ENCODE data around the gene PLEKHA6. TPM values are rescaled to one million over a fixed set of nuclear protein-coding genes. Genes with fewer than 3 reads are reported as not detected.

Gene PLEKHA6
- total and polyA plus RNA-seq, 2 experiments from 2014 or later = 2.8 to 6.2 TPM

DNA sequence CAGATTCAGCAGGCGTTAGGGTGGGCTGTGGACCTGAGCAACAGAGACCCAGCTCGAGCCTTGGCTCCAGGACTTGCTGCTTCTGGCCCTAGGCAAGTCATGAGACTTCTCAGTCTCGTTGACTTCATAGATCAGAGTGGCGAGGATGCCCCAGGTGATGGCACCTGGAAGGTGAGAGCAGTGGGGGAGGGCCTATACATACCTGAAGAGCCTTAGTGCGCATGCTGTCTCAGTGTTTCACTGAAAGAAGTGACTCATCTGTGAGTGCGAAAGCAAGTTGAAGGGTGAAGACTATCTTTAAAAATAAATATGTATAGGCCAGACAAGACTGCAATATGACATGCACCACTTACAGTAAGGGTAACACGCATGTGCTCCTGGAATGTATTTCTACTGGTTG is 10.1 kb downstream of the PLEKHA6 start (continued):
- TF ChIP-seq, protein P1, sequence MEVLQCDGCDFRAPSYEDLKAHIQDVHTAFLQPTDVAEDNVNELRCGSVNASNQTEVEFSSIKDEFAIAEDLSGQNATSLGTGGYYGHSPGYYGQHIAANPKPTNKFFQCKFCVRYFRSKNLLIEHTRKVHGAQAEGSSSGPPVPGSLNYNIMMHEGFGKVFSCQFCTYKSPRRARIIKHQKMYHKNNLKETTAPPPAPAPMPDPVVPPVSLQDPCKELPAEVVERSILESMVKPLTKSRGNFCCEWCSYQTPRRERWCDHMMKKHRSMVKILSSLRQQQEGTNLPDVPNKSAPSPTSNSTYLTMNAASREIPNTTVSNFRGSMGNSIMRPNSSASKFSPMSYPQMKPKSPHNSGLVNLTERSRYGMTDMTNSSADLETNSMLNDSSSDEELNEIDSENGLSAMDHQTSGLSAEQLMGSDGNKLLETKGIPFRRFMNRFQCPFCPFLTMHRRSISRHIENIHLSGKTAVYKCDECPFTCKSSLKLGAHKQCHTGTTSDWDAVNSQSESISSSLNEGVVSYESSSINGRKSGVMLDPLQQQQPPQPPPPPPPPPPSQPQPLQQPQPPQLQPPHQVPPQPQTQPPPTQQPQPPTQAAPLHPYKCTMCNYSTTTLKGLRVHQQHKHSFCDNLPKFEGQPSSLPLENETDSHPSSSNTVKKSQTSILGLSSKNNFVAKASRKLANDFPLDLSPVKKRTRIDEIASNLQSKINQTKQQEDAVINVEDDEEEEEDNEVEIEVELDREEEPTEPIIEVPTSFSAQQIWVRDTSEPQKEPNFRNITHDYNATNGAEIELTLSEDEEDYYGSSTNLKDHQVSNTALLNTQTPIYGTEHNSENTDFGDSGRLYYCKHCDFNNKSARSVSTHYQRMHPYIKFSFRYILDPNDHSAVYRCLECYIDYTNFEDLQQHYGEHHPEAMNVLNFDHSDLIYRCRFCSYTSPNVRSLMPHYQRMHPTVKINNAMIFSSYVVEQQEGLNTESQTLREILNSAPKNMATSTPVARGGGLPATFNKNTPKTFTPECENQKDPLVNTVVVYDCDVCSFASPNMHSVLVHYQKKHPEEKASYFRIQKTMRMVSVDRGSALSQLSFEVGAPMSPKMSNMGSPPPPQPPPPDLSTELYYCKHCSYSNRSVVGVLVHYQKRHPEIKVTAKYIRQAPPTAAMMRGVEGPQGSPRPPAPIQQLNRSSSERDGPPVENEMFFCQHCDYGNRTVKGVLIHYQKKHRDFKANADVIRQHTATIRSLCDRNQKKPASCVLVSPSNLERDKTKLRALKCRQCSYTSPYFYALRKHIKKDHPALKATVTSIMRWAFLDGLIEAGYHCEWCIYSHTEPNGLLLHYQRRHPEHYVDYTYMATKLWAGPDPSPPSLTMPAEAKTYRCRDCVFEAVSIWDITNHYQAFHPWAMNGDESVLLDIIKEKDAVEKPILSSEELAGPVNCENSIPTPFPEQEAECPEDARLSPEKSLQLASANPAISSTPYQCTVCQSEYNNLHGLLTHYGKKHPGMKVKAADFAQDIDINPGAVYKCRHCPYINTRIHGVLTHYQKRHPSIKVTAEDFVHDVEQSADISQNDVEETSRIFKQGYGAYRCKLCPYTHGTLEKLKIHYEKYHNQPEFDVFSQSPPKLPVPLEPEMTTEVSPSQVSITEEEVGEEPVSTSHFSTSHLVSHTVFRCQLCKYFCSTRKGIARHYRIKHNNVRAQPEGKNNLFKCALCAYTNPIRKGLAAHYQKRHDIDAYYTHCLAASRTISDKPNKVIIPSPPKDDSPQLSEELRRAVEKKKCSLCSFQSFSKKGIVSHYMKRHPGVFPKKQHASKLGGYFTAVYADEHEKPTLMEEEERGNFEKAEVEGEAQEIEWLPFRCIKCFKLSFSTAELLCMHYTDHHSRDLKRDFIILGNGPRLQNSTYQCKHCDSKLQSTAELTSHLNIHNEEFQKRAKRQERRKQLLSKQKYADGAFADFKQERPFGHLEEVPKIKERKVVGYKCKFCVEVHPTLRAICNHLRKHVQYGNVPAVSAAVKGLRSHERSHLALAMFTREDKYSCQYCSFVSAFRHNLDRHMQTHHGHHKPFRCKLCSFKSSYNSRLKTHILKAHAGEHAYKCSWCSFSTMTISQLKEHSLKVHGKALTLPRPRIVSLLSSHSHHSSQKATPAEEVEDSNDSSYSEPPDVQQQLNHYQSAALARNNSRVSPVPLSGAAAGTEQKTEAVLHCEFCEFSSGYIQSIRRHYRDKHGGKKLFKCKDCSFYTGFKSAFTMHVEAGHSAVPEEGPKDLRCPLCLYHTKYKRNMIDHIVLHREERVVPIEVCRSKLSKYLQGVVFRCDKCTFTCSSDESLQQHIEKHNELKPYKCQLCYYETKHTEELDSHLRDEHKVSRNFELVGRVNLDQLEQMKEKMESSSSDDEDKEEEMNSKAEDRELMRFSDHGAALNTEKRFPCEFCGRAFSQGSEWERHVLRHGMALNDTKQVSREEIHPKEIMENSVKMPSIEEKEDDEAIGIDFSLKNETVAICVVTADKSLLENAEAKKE (CRISPR knock-in tag; IDR thresholded peaks at IDR 0.05) = no peak
- no peak for TF ChIP-seq REST (IDR thresholded peaks at IDR 0.05; ENCODE audit: unreplicated experiment)

GRCh38 chr1:204348722-204349121 is 11.0 kb downstream of the PLEKHA6 start:
- peaks cover 48% of the 10 kb centered on the region for H3K4me1 Mint-ChIP-seq
- Histone ChIP-seq H3K27me3 (ENCODE audit: insufficient read depth) (no peaks in the 10 kb centered on the region), H3K79me2 (replicated peaks; ENCODE audit: insufficient read depth) (no peaks in the 10 kb centered on the region), H3K27ac (ENCODE audit: low read depth) (no peak overlapping the region), H3K4me3 (no peak overlapping the region), H3K4me1 (ENCODE audit: insufficient read depth) (peaks cover 23% of the 10 kb centered on the region), H3K36me3 (ENCODE audit: insufficient read depth) (no peaks in the 10 kb centered on the region), H4K20me1 (replicated peaks; ENCODE audit: insufficient read depth) (no peaks in the 10 kb centered on the region; the same call in 1 of the 2 replicates), H2AFZ (no peak overlapping the region), H3F3A (replicated peaks; ENCODE audit: low read depth) (peaks cover 3% of the 10 kb centered on the region; the same call in 1 of the 2 replicates), H3K4me2 (no peak overlapping the region), H3K9me2 (ENCODE audit: insufficient read depth) (no peaks in the 10 kb centered on the region)
- TF ChIP-seq, protein P2, sequence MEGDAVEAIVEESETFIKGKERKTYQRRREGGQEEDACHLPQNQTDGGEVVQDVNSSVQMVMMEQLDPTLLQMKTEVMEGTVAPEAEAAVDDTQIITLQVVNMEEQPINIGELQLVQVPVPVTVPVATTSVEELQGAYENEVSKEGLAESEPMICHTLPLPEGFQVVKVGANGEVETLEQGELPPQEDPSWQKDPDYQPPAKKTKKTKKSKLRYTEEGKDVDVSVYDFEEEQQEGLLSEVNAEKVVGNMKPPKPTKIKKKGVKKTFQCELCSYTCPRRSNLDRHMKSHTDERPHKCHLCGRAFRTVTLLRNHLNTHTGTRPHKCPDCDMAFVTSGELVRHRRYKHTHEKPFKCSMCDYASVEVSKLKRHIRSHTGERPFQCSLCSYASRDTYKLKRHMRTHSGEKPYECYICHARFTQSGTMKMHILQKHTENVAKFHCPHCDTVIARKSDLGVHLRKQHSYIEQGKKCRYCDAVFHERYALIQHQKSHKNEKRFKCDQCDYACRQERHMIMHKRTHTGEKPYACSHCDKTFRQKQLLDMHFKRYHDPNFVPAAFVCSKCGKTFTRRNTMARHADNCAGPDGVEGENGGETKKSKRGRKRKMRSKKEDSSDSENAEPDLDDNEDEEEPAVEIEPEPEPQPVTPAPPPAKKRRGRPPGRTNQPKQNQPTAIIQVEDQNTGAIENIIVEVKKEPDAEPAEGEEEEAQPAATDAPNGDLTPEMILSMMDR (conservative IDR thresholded peaks at IDR 0.05; ENCODE audit: low read depth in 2 of 2) = no peak
- TF ChIP-seq, protein P1 (CRISPR knock-in tag; IDR thresholded peaks at IDR 0.05) = no peak
- H3K4me3 Mint-ChIP-seq = no peak overlapping the region
- ATAC-seq (peak; percentile 16), DNase-seq (ENCODE audit: low spot score) (peak; percentile 46)
- H3K9me3 Mint-ChIP-seq = no peaks in the 10 kb centered on the region
- H3K27me3 Mint-ChIP-seq (ENCODE audit: insufficient read depth, low read depth, poor library complexity) = peaks cover 6% of the 10 kb centered on the region
- H3K36me3 Mint-ChIP-seq (ENCODE audit: low read depth) = no peaks in the 10 kb centered on the region
- H3K27ac Mint-ChIP-seq = no peak overlapping the region

Measured in GM23338 (cell line).